ENCODE data around the gene SEC22C.

- TF ChIP-seq CTCF (IDR thresholded peaks at IDR 0.05) (peak; percentile 86), EZH2 (IDR thresholded peaks at IDR 0.05) (no peak)
These were observed 41.7 kb downstream of the SEC22C start for GRCh38 chr3:42539871-42540714.

All from neural progenitor cell (in vitro differentiated cells).